ENCODE data around the gene NOP53.

GRCh38 chr19:47755762-47756626 lies 10.6 kb downstream of the NOP53 start:
- TF ChIP-seq CTCF (IDR thresholded peaks at IDR 0.05 in 8 of 11, conservative IDR thresholded peaks at IDR 0.05 in 3 of 11) (no peak), POLR2A (IDR thresholded peaks at IDR 0.05) (no peak), POLR2AphosphoS5 (IDR thresholded peaks at IDR 0.05) (peak in 1 of 3 donors; percentile 63)

All from spleen (tissue), 7 donors.